Breast epithelium (tissue), 4 donors: ENCODE measurements around the gene TMEM158. TPM values are rescaled to one million over a fixed set of nuclear protein-coding genes. Genes with fewer than 3 reads are reported as not detected.

Experiments used
- DNase-seq, 2 donors: peaks; one replicate each; pipeline ENCODE4 v3.0.0-alpha.2; 2019; ENCODE audit warnings: low spot score in 2 of 2
- H3K27ac ChIP-seq, 2 donors: fragments of 200-600 bp; sonication (generic) in 1 of 2; one replicate each; pipeline ENCODE4 v1.5.1; 2016 to 2019; ENCODE audit warnings: mild to moderate bottlenecking in 1 of 2
- H3K27me3 ChIP-seq, 2 donors: fragments of 200-600 bp; sonication (generic) in 1 of 2; one replicate each; pipeline versions ENCODE4 v1.5.1 to v1.6.0; 2017 to 2019; ENCODE audit warnings: control low read depth in 1 of 2, mild to moderate bottlenecking in 1 of 2
- H3K36me3 ChIP-seq: fragments of 200-600 bp; one replicate; pipeline ENCODE4 v1.5.1; 2019
- H3K4me1 ChIP-seq, 2 donors: fragments of 200-600 bp; sonication (generic); one replicate each; pipeline ENCODE4 v1.5.1; 2016 to 2019; ENCODE audit warnings: control low read depth in 1 of 2
- H3K4me3 ChIP-seq, 3 donors: fragments of 200-600 bp; sonication (generic); 1 replicate in 2 of 3; 2 replicates in 1 of 3; pipeline ENCODE4 v1.5.1; 2016 to 2019; ENCODE audit warnings: mild to moderate bottlenecking in 3 of 3, moderate library complexity in 2 of 3
- H3K9me3 ChIP-seq, 2 donors: fragments of 200-600 bp; sonication (generic) in 1 of 2; one replicate each; pipeline ENCODE4 v1.5.1; 2016 to 2019; ENCODE audit warnings: control low read depth in 1 of 2
- CTCF ChIP-seq, 3 donors: fragments of 450-650 bp; IDR thresholded peaks; one replicate each; pipeline ENCODE4 v1.5.1; 2016 to 2017; ENCODE audit warnings: antibody characterized with exemption in 3 of 3, mild to moderate bottlenecking in 3 of 3, moderate library complexity in 3 of 3
- POLR2A ChIP-seq: fragments of 450-650 bp; IDR thresholded peaks from one replicate; pipeline ENCODE4 v1.6.1; 2016; ENCODE audit warnings: antibody characterized with exemption, mild to moderate bottlenecking, moderate library complexity
- POLR2AphosphoS5 ChIP-seq, 3 donors: sonication (generic); formaldehyde crosslinking; IDR thresholded peaks; one replicate each; pipeline ENCODE4 v1.6.1; 2017; ENCODE audit warnings: antibody characterized with exemption in 3 of 3
- intact Hi-C: fragments of 100-400 bp; cut with DNase I; formaldehyde crosslinking; loops from one replicate; pipeline ENCODE4 v1.15.1; 2023; ENCODE audit warnings: low total_unique reads
- total RNA-seq, 3 donors: library from RNA; depleted of rRNA; stranded (reverse); fragments of >200 nt; gene quantifications; one replicate each; pipeline ENCODE4 v1.1.0, GENCODE V29; 2016

Gene TMEM158
- total RNA-seq, 3 donors from 2014 or later, result 0.48 to 2.0 (median 1.0) TPM

GRCh38 chr3:45258317-45258716 lies 32.2 kb upstream of the TMEM158 start:
- intact Hi-C loops, result no loop called here
- Histone ChIP-seq H3K27ac (no peak overlapping the region), H3K4me1 (no peaks in the 10 kb centered on the region), H3K9me3 (no peaks in the 10 kb centered on the region), H3K36me3 (no peaks in the 10 kb centered on the region), H3K27me3 (no peaks in the 10 kb centered on the region), H3K4me3 (no peak overlapping the region)
- no peak for TF ChIP-seq POLR2A
- no peak for TF ChIP-seq CTCF (IDR thresholded peaks at IDR 0.05)
- DNase-seq, result no peak

GRCh38 chr3:45253316-45253715 lies 27.2 kb upstream of the TMEM158 start:
- Histone ChIP-seq H3K36me3 (no peaks in the 10 kb centered on the region), H3K9me3 (no peaks in the 10 kb centered on the region), H3K4me1 (no peaks in the 10 kb centered on the region), H3K4me3 (no peak overlapping the region), H3K27ac (no peak overlapping the region), H3K27me3 (no peaks in the 10 kb centered on the region)
- TF ChIP-seq CTCF (IDR thresholded peaks at IDR 0.05) (no peak), POLR2A (no peak), POLR2AphosphoS5 (IDR thresholded peaks at IDR 0.05) (no peak)
- DNase-seq, result no peak
- intact Hi-C loops, result no loop called here

GRCh38 chr3:45252826-45253225 lies 26.7 kb upstream of the TMEM158 start:
- H3K27ac ChIP-seq, result peak overlapping the region in 1 of 2 donors; percentile 61
- H3K4me1 ChIP-seq, result no peaks in the 10 kb centered on the region
- intact Hi-C loops, result no loop called here
- H3K9me3 ChIP-seq, result no peaks in the 10 kb centered on the region
- no peaks in the 10 kb centered on the region for H3K27me3 ChIP-seq
- no peak for DNase-seq
- no peak overlapping the region for H3K4me3 ChIP-seq
- no peak for TF ChIP-seq CTCF (IDR thresholded peaks at IDR 0.05)
- no peak for TF ChIP-seq POLR2A
- no peak for TF ChIP-seq POLR2AphosphoS5 (IDR thresholded peaks at IDR 0.05)
- no peaks in the 10 kb centered on the region for H3K36me3 ChIP-seq

- Histone ChIP-seq H3K4me1 (no peaks in the 10 kb centered on the region), H3K27me3 (no peaks in the 10 kb centered on the region), H3K4me3 (no peak overlapping the region), H3K9me3 (no peaks in the 10 kb centered on the region), H3K36me3 (no peaks in the 10 kb centered on the region), H3K27ac (no peak overlapping the region)
- TF ChIP-seq POLR2AphosphoS5 (IDR thresholded peaks at IDR 0.05), result no peak
- TF ChIP-seq POLR2A, result no peak
- intact Hi-C loops, result no loop called here
- no peak for DNase-seq
Measured at GRCh38 chr3:45249391-45249790, 23.3 kb upstream of the TMEM158 start.

GRCh38 chr3:45246241-45246640 lies 20.2 kb upstream of the TMEM158 start:
- DNase-seq, result peak in 1 of 2 donors; percentile 44
- H3K4me1 ChIP-seq, result no peaks in the 10 kb centered on the region
- TF ChIP-seq CTCF (IDR thresholded peaks at IDR 0.05), result no peak
- H3K4me3 ChIP-seq, result no peak overlapping the region
- no peaks in the 10 kb centered on the region for H3K9me3 ChIP-seq
- no peaks in the 10 kb centered on the region for H3K36me3 ChIP-seq
- intact Hi-C loops, result no loop called here
- H3K27ac ChIP-seq, result peak overlapping the region in 1 of 2 donors; percentile 38
- H3K27me3 ChIP-seq, result no peaks in the 10 kb centered on the region

- H3K4me3 ChIP-seq, result no peak overlapping the region
- H3K4me1 ChIP-seq, result no peaks in the 10 kb centered on the region
- TF ChIP-seq POLR2AphosphoS5 (IDR thresholded peaks at IDR 0.05), result no peak
- no peak for TF ChIP-seq CTCF (IDR thresholded peaks at IDR 0.05)
- no peak overlapping the region for H3K27ac ChIP-seq
- intact Hi-C loops, result no loop called here
- DNase-seq, result no peak
- no peaks in the 10 kb centered on the region for H3K9me3 ChIP-seq
- H3K36me3 ChIP-seq, result no peaks in the 10 kb centered on the region
- H3K27me3 ChIP-seq, result no peaks in the 10 kb centered on the region
Measured at GRCh38 chr3:45244356-45244755, 18.3 kb upstream of the TMEM158 start.
